SK-N-SH (cell line): ENCODE results near the gene MACROH2A2. TPM values are rescaled to one million over a fixed set of nuclear protein-coding genes. Genes with fewer than 3 reads are reported as not detected.

Experiments used
- CTCF ChIA-PET: fragments of 300-600, 350-600 bp; formaldehyde crosslinking; extraction: SDS; loops from one replicate; lab custom pipeline; 2021; lab: Yijun Ruan, JAX
- POLR2A ChIA-PET: fragments of 350-600 bp; sonication (Branson Sonifier 250); formaldehyde crosslinking; extraction: SDS; loops from one replicate; lab custom pipeline; 2020; ENCODE audit warnings: antibody characterized with exemption, inconsistent platforms; lab: Yijun Ruan, JAX
- DNase-seq: peaks from one replicate; pipeline ENCODE4 v3.0.0; 2012
- H2AFZ ChIP-seq: fragments of 200-600 bp; sonication (generic); 2 replicates; pipeline ENCODE4 v1.8.1; 2016; ENCODE audit warnings: antibody characterized with exemption, mild to moderate bottlenecking, low read depth
- H3F3A ChIP-seq: fragments of 200-600 bp; sonication (generic); replicated peaks from 2 replicates; pipeline ENCODE3; 2016; ENCODE audit warnings: antibody characterized with exemption, mild to moderate bottlenecking; ENCODE audit not compliant: insufficient read depth
- H3K27ac ChIP-seq, 2 experiments: fragments of 200-500 bp in 1 of 2; fragments of 200-600 bp in 1 of 2; sonication (Bioruptor generic) in 1 of 2; sonication (generic), shearing (Covaris generic) in 1 of 2; 2 replicates each; pipeline versions ENCODE4 v1.5.1 to v1.6.1; 2014 to 2016; ENCODE audit warnings: low read depth in 2 of 2, inconsistent platforms in 1 of 2, low read length in 1 of 2, mild to moderate bottlenecking in 1 of 2, mixed read lengths in 1 of 2
- H3K27me3 ChIP-seq: fragments of 200-600 bp; sonication (generic), shearing (Covaris generic); 2 replicates; pipeline ENCODE4 v1.6.1; 2016; ENCODE audit warnings: mixed run types; ENCODE audit not compliant: insufficient read depth
- H3K36me3 ChIP-seq, 2 experiments: fragments of 200-500 bp in 1 of 2; fragments of 200-600 bp in 1 of 2; sonication (Bioruptor generic) in 1 of 2; sonication (generic) in 1 of 2; replicated peaks in 1 of 2; 2 replicates each; pipeline versions ENCODE3 to v1.5.1; 2014 to 2016; ENCODE audit warnings: low read length in 1 of 2, mild to moderate bottlenecking in 1 of 2; ENCODE audit not compliant: insufficient read depth in 2 of 2, control insufficient read depth in 1 of 2
- H3K4me1 ChIP-seq, 2 experiments: fragments of 200-500 bp in 1 of 2; fragments of 200-600 bp in 1 of 2; sonication (Bioruptor generic) in 1 of 2; sonication (generic), shearing (Covaris generic) in 1 of 2; 2 replicates each; pipeline versions ENCODE4 v1.5.1 to v1.6.1; 2014 to 2016; ENCODE audit warnings: low read depth in 1 of 2, low read length in 1 of 2, mixed run types in 1 of 2; ENCODE audit not compliant: insufficient read depth in 2 of 2, control insufficient read depth in 1 of 2
- H3K4me2 ChIP-seq: fragments of 200-600 bp; sonication (generic), shearing (Covaris generic); 2 replicates; pipeline ENCODE4 v1.6.1; 2017; ENCODE audit warnings: mixed run types
- H3K4me3 ChIP-seq, 2 experiments: fragments of 200-500 bp in 1 of 2; fragments of 200-600 bp in 1 of 2; sonication (Bioruptor generic) in 1 of 2; sonication (generic), shearing (Covaris generic) in 1 of 2; 2 replicates each; pipeline versions ENCODE4 v1.5.1 to v1.8.1; 2014 to 2016; ENCODE audit warnings: low read depth in 2 of 2, inconsistent platforms in 1 of 2, low read length in 1 of 2, mild to moderate bottlenecking in 1 of 2, mixed read lengths in 1 of 2, moderate library complexity in 1 of 2
- H3K79me2 ChIP-seq: fragments of 200-600 bp; sonication (generic); 2 replicates; pipeline ENCODE4 v1.8.1; 2017; ENCODE audit warnings: mild to moderate bottlenecking; ENCODE audit not compliant: insufficient read depth
- H3K9ac ChIP-seq: fragments of 200-600 bp; sonication (generic); 2 replicates; pipeline ENCODE4 v1.6.1; 2017; ENCODE audit warnings: mixed run types
- H3K9me2 ChIP-seq: fragments of 200-600 bp; sonication (generic); 2 replicates; pipeline ENCODE4 v1.6.1; 2017; ENCODE audit warnings: mixed run types
- H3K9me3 ChIP-seq: fragments of 200-600 bp; sonication (generic); 2 replicates; pipeline ENCODE4 v1.6.1; 2017; ENCODE audit warnings: mixed run types, mild to moderate bottlenecking, moderate library complexity
- H4K20me1 ChIP-seq: fragments of 200-600 bp; sonication (generic); 2 replicates; pipeline ENCODE4 v1.6.1; 2017; ENCODE audit warnings: mild to moderate bottlenecking, mixed run types; ENCODE audit not compliant: insufficient read depth
- CHD2 ChIP-seq: fragments of 150-350 bp; IDR thresholded peaks from 2 replicates; pipeline ENCODE4 v1.6.1; 2018; ENCODE audit warnings: low read length; ENCODE audit not compliant: partially characterized antibody
- ELF1 ChIP-seq: IDR thresholded peaks from 2 replicates; pipeline ENCODE4 v1.4.0; 2012
- EP300 ChIP-seq, 2 experiments: IDR thresholded peaks; 2 replicates each; pipeline versions ENCODE4 v1.4.0 to v1.6.1; 2012; ENCODE audit warnings: borderline replicate concordance in 1 of 2, low read depth in 1 of 2, low read length in 1 of 2
- EZH2phosphoT487 ChIP-seq: fragments of 200-600 bp; sonication (generic); IDR thresholded peaks from 2 replicates; pipeline ENCODE4 v1.6.1; 2017; ENCODE audit warnings: low read depth, mixed run types, mild to moderate bottlenecking, antibody characterized with exemption, moderate library complexity, borderline replicate concordance
- FOXM1 ChIP-seq: IDR thresholded peaks from 2 replicates; pipeline ENCODE4 v1.4.0; 2012; ENCODE audit warnings: low read depth, mild to moderate bottlenecking
- GABPA ChIP-seq: IDR thresholded peaks from 2 replicates; pipeline ENCODE4 v1.4.0; 2012; ENCODE audit warnings: low read depth, mild to moderate bottlenecking
- IRF3 ChIP-seq: fragments of 150-350 bp; IDR thresholded peaks from 2 replicates; pipeline ENCODE4 v1.6.1; 2016; ENCODE audit warnings: mild to moderate bottlenecking, low read depth, low read length
- MEF2A ChIP-seq: IDR thresholded peaks from 2 replicates; pipeline ENCODE4 v1.4.0; 2012; ENCODE audit warnings: low read depth, borderline replicate concordance
- MXI1 ChIP-seq: IDR thresholded peaks from 2 replicates; pipeline ENCODE4 v1.6.1; 2012; ENCODE audit warnings: mild to moderate bottlenecking, low read depth, low read length, improper control_type of control experiment
- NRF1 ChIP-seq: IDR thresholded peaks from 2 replicates; pipeline ENCODE4 v1.6.1; 2012; ENCODE audit warnings: low read depth, mild to moderate bottlenecking, low read length
- POLR2AphosphoS5 ChIP-seq: IDR thresholded peaks from 2 replicates; pipeline ENCODE4 v1.6.1; 2012; ENCODE audit warnings: low read depth, low read length
- RFX5 ChIP-seq: IDR thresholded peaks from 2 replicates; pipeline ENCODE4 v1.6.1; 2012; ENCODE audit warnings: mild to moderate bottlenecking, improper control_type of control experiment, low read length
- SMC3 ChIP-seq: IDR thresholded peaks from 2 replicates; pipeline ENCODE4 v1.6.1; 2012; ENCODE audit warnings: low read depth, low read length, improper control_type of control experiment
- USF1 ChIP-seq: IDR thresholded peaks from 2 replicates; pipeline ENCODE4 v1.4.0; 2012; ENCODE audit warnings: low read depth, borderline replicate concordance
- USF2 ChIP-seq: fragments of 150-350 bp; IDR thresholded peaks from 2 replicates; pipeline ENCODE4 v1.6.1; 2017; ENCODE audit warnings: antibody characterized with exemption, low read length, low read depth, borderline replicate concordance
- WGBS: methylation state at CpG from one replicate; pipeline ENCODE4 v1.1.6; 2017; ENCODE audit warnings: low lambda C conversion rate; 5-methylcytosine and 5-hydroxymethylcytosine counted together
- polyA plus RNA-seq, 3 experiments: library from polyadenylated mRNA; depleted of rRNA; stranded (reverse); fragments of >200 nt; gene quantifications; 2 replicates each; pipeline ENCODE4 v1.2.3, GENCODE V29; 2012
- TF ChIP-seq, protein P1 (sequence below): IDR thresholded peaks from 2 replicates; pipeline ENCODE4 v1.4.0; 2012; ENCODE audit warnings: low read depth, borderline replicate concordance
- TF ChIP-seq, protein P2 (sequence below): fragments of 200-600 bp; sonication (generic); IDR thresholded peaks from 2 replicates; pipeline ENCODE4 v1.6.1; 2017; ENCODE audit warnings: antibody characterized with exemption, mild to moderate bottlenecking, moderate library complexity

The MACROH2A2 gene
- polyA plus RNA-seq, 1 of the 3 experiments (the other 2 are of a cell fraction), result 28.9 TPM

DNA sequence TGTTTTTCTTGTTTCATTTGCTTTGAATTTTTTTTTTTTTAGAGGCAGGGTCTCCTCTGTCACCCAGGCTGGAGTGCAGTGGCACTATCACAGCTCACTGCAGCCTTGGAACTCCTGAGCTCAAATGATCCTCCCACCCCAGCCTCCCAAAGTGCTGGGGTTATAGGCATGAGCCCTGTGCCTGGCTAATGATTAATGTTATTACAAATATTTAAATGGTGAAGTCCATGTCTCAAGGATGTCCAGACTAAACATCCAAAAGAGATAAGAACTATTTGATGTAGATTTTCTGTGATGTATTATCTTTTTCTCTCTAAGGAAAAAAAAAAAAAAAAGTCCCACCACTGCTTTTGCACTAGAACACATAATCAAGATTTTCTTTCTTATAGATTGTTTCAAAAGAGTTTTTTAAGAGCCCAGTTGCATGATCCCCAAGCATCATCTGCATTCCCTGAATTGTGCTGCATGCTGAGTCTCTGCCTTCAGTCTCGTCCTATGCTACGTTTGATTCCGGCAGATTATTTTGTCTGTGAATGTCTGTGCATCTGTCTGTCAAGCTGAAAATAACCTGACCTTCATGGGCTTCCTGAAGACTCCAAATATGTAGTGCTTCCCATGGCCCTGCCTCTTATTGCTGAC lies 33.4 kb downstream of the MACROH2A2 start:
- CTCF ChIA-PET, result interaction anchor here (1.4 kb wide), 1 partner anchor 29 kb away, joined by 3 read pairs; no protein-coding TSS in a partner anchor
- H3K4me1 ChIP-seq, result no peaks in the 10 kb centered on the region
- H3F3A ChIP-seq, result no peaks in the 10 kb centered on the region
- WGBS, result 86% methylated on average over 3 of the region's 3 CpGs
- H3K79me2 ChIP-seq, result no peaks in the 10 kb centered on the region
- H3K4me2 ChIP-seq, result no peak overlapping the region
- no peaks in the 10 kb centered on the region for H3K9me3 ChIP-seq
- H3K9me2 ChIP-seq, result no peaks in the 10 kb centered on the region
- H3K27me3 ChIP-seq, result no peaks in the 10 kb centered on the region
- TF ChIP-seq POLR2AphosphoS5 (no peak), ELF1 (no peak), SMC3 (no peak), USF1 (no peak), NRF1 (no peak), RFX5 (no peak)
- TF ChIP-seq, protein P1, sequence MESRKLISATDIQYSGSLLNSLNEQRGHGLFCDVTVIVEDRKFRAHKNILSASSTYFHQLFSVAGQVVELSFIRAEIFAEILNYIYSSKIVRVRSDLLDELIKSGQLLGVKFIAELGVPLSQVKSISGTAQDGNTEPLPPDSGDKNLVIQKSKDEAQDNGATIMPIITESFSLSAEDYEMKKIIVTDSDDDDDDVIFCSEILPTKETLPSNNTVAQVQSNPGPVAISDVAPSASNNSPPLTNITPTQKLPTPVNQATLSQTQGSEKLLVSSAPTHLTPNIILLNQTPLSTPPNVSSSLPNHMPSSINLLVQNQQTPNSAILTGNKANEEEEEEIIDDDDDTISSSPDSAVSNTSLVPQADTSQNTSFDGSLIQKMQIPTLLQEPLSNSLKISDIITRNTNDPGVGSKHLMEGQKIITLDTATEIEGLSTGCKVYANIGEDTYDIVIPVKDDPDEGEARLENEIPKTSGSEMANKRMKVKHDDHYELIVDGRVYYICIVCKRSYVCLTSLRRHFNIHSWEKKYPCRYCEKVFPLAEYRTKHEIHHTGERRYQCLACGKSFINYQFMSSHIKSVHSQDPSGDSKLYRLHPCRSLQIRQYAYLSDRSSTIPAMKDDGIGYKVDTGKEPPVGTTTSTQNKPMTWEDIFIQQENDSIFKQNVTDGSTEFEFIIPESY, result no peak
- TF ChIP-seq, protein P2, sequence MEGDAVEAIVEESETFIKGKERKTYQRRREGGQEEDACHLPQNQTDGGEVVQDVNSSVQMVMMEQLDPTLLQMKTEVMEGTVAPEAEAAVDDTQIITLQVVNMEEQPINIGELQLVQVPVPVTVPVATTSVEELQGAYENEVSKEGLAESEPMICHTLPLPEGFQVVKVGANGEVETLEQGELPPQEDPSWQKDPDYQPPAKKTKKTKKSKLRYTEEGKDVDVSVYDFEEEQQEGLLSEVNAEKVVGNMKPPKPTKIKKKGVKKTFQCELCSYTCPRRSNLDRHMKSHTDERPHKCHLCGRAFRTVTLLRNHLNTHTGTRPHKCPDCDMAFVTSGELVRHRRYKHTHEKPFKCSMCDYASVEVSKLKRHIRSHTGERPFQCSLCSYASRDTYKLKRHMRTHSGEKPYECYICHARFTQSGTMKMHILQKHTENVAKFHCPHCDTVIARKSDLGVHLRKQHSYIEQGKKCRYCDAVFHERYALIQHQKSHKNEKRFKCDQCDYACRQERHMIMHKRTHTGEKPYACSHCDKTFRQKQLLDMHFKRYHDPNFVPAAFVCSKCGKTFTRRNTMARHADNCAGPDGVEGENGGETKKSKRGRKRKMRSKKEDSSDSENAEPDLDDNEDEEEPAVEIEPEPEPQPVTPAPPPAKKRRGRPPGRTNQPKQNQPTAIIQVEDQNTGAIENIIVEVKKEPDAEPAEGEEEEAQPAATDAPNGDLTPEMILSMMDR, result no peak
- no peak overlapping the region for H3K27ac ChIP-seq
- POLR2A ChIA-PET, result no interaction called here
- H3K4me3 ChIP-seq, result no peak overlapping the region
- no peak for DNase-seq
- no peak overlapping the region for H2AFZ ChIP-seq
- H3K9ac ChIP-seq, result no peak overlapping the region
- peaks cover 6 to 12% of the 10 kb centered on the region in 2 experiments for H3K36me3 ChIP-seq
- H4K20me1 ChIP-seq, result no peaks in the 10 kb centered on the region

GRCh38 chr10:70087616-70088307 lies 35.1 kb downstream of the MACROH2A2 start:
- H3K79me2 ChIP-seq, result no peaks in the 10 kb centered on the region
- H3K27me3 ChIP-seq, result no peaks in the 10 kb centered on the region
- WGBS, result 95% methylated on average over 15 of the region's 15 CpGs
- no peak for DNase-seq
- H3K27ac ChIP-seq, result no peak overlapping the region
- POLR2A ChIA-PET, result no interaction called here
- no peaks in the 10 kb centered on the region for H3F3A ChIP-seq
- no peaks in the 10 kb centered on the region for H4K20me1 ChIP-seq
- no peaks in the 10 kb centered on the region for H3K4me1 ChIP-seq
- no peaks in the 10 kb centered on the region for H3K9me2 ChIP-seq
- H3K4me2 ChIP-seq, result no peak overlapping the region
- H3K9ac ChIP-seq, result no peak overlapping the region
- H2AFZ ChIP-seq, result no peak overlapping the region
- CTCF ChIA-PET, result interaction anchor here (0.6 to 3.7 kb wide), 3 partner anchors 28 to 508 kb away, joined by 3 to 11 read pairs (median 3); no protein-coding TSS in a partner anchor
- H3K4me3 ChIP-seq, result no peak overlapping the region
- peaks cover 6 to 12% of the 10 kb centered on the region in 2 experiments for H3K36me3 ChIP-seq
- no peaks in the 10 kb centered on the region for H3K9me3 ChIP-seq
- no peak for TF ChIP-seq EP300 (IDR thresholded peaks at IDR 0.05; ENCODE audit: borderline replicate concordance in 1 of 2, low read depth in 1 of 2, low read length in 1 of 2)
- TF ChIP-seq EZH2phosphoT487, result no peak
- TF ChIP-seq MXI1, result no peak
- TF ChIP-seq GABPA, result no peak
- no peak for TF ChIP-seq IRF3
- TF ChIP-seq USF2, result no peak
- no peak for TF ChIP-seq FOXM1
- TF ChIP-seq, protein P1, result no peak
- TF ChIP-seq CHD2, result no peak
- no peak for TF ChIP-seq MEF2A
